C4-2B (cell line): ENCODE data around the gene CFDP1.

Experiments
- CTCF ChIP-seq: fragments of 450-650 bp; conservative IDR thresholded peaks from 2 replicates; pipeline ENCODE4 v1.5.1; 2017; ENCODE audit warnings: mild to moderate bottlenecking
- ZFX ChIP-seq: fragments of 450-650 bp; IDR thresholded peaks from 2 replicates; pipeline ENCODE4 v1.6.1; 2017

GRCh38 chr16:75476817-75477216, 43.5 kb upstream of the CFDP1 start:
- TF ChIP-seq CTCF, result no peak
- TF ChIP-seq ZFX, result no peak
